A549 (cell line): ENCODE measurements around the gene TMEM107. TPM values are rescaled to one million over a fixed set of nuclear protein-coding genes. Genes with fewer than 3 reads are reported as not detected.

Experiments used
- ATAC-seq, 2 experiments: fragments of 200-7000 bp in 1 of 2; fragments of >200 bp in 1 of 2; cut with Nextera tagmentation in 1 of 2; cut with Tn5 transposase in 1 of 2; 3 replicates each; pipeline versions ENCODE4 v1.8.0 to v1.9.1; 2018 to 2020; ENCODE audit warnings: mild to moderate bottlenecking in 1 of 2, moderate library complexity in 1 of 2
- CTCF ChIA-PET: fragments of 300-600 bp; sonication (Branson Sonifier 250); formaldehyde crosslinking; extraction: SDS; loops from one replicate; lab custom pipeline; 2021; ENCODE audit warnings: antibody characterized with exemption, inconsistent platforms; lab: Yijun Ruan, JAX
- POLR2A ChIA-PET: fragments of 350-600 bp; formaldehyde crosslinking; extraction: SDS; loops from one replicate; lab custom pipeline; 2021; ENCODE audit warnings: antibody characterized with exemption, inconsistent platforms; lab: Yijun Ruan, JAX
- DNase-seq, 2 experiments: peaks; one replicate each; pipeline versions ENCODE4 v3.0.0 to v3.0.0-alpha.2; 2011 to 2016; ENCODE audit warnings: low read depth in 1 of 2, low spot score in 1 of 2
- FAIRE-seq: peaks from 2 replicates; lab custom pipeline; 2011; peaks lifted over from hg19 to GRCh38; lab: Jason Lieb, UNC
- H3K27ac ChIP-seq, 2 experiments: fragments of >200 bp; sonication (Bioruptor Twin); formaldehyde crosslinking; 3 replicates each; pipeline ENCODE4 v1.5.1; 2016 to 2017
- H3K4me1 ChIP-seq: fragments of >200 bp; sonication (Bioruptor Twin); formaldehyde crosslinking; 3 replicates; pipeline ENCODE4 v1.6.1; 2016
- H3K4me2 ChIP-seq: fragments of >200 bp; sonication (Bioruptor Twin); formaldehyde crosslinking; 3 replicates; pipeline ENCODE4 v1.6.1; 2016
- H3K4me3 ChIP-seq: fragments of >200 bp; sonication (Bioruptor Twin); formaldehyde crosslinking; 3 replicates; pipeline ENCODE4 v1.5.1; 2016
- H3K9me3 ChIP-seq: fragments of >200 bp; sonication (Bioruptor Twin); formaldehyde crosslinking; 3 replicates; pipeline ENCODE4 v1.6.1; 2016
- CBX2 ChIP-seq: fragments of 200-600 bp; sonication (generic); IDR thresholded peaks from 2 replicates; pipeline ENCODE4 v1.6.1; 2016; ENCODE audit warnings: low read depth, mild to moderate bottlenecking, borderline replicate concordance
- CBX8 ChIP-seq: fragments of 200-600 bp; sonication (generic); IDR thresholded peaks from 2 replicates; pipeline ENCODE4 v1.6.1; 2016
- CHD2 ChIP-seq: fragments of 150-350 bp; IDR thresholded peaks from 2 replicates; pipeline ENCODE4 v1.6.1; 2014; ENCODE audit warnings: low read length; ENCODE audit not compliant: partially characterized antibody
- CHD4 ChIP-seq: fragments of 200-600 bp; sonication (generic); IDR thresholded peaks from 2 replicates; pipeline ENCODE4 v1.6.1; 2016; ENCODE audit warnings: antibody characterized with exemption, mild to moderate bottlenecking, borderline replicate concordance
- EHF ChIP-seq: fragments of 250-450 bp; sonication (Bioruptor Pico); IDR thresholded peaks from 2 replicates; pipeline ENCODE4 v1.5.0; 2020; ENCODE audit warnings: mild to moderate bottlenecking
- FOSB ChIP-seq: fragments of 250-450 bp; sonication (Bioruptor Pico); IDR thresholded peaks from 2 replicates; pipeline ENCODE4 v1.5.0; 2020; ENCODE audit warnings: mild to moderate bottlenecking, moderate library complexity
- FOXS1 ChIP-seq: fragments of 250-450 bp; sonication (Bioruptor Pico); IDR thresholded peaks from 2 replicates; pipeline ENCODE4 v1.5.0; 2020; ENCODE audit warnings: mild to moderate bottlenecking, moderate library complexity
- HDAC2 ChIP-seq: fragments of 200-600 bp; sonication (generic); IDR thresholded peaks from 2 replicates; pipeline ENCODE4 v1.6.1; 2016
- HES2 ChIP-seq: fragments of >200 bp; sonication (Bioruptor Twin); formaldehyde crosslinking; IDR thresholded peaks from 2 replicates; pipeline ENCODE4 v1.6.1; 2016
- HEYL ChIP-seq: fragments of 250-450 bp; sonication (Bioruptor Pico); IDR thresholded peaks from 2 replicates; pipeline ENCODE4 v1.8.0; 2021; ENCODE audit warnings: mild to moderate bottlenecking, moderate library complexity
- HMGXB4 ChIP-seq: fragments of 250-450 bp; sonication (Bioruptor Pico); IDR thresholded peaks from 2 replicates; pipeline ENCODE4 v1.5.0; 2021; ENCODE audit warnings: mild to moderate bottlenecking, moderate library complexity, borderline replicate concordance
- HOXA7 ChIP-seq: fragments of 250-450 bp; sonication (Bioruptor Pico); IDR thresholded peaks from 2 replicates; pipeline ENCODE4 v1.5.0; 2020; ENCODE audit warnings: mild to moderate bottlenecking, moderate library complexity
- HOXB13 ChIP-seq: fragments of 250-450 bp; sonication (Bioruptor Pico); IDR thresholded peaks from 2 replicates; pipeline ENCODE4 v1.5.0; 2020; ENCODE audit warnings: low read depth, mild to moderate bottlenecking, moderate library complexity
- HOXB5 ChIP-seq: fragments of 250-450 bp; sonication (Bioruptor Pico); IDR thresholded peaks from 2 replicates; pipeline ENCODE4 v1.5.0; 2020; ENCODE audit warnings: mild to moderate bottlenecking, moderate library complexity
- JUN ChIP-seq, 2 experiments: fragments of >200 bp; sonication (Bioruptor Twin); formaldehyde crosslinking; IDR thresholded peaks; 2 replicates in 1 of 2; 3 replicates in 1 of 2; pipeline ENCODE4 v1.6.1; 2016 to 2017
- JUNB ChIP-seq: fragments of >200 bp; sonication (Bioruptor Twin); formaldehyde crosslinking; IDR thresholded peaks from 2 replicates; pipeline ENCODE4 v1.6.1; 2016
- KDM1A ChIP-seq: fragments of 200-600 bp; sonication (generic); IDR thresholded peaks from 2 replicates; pipeline ENCODE4 v1.6.1; 2016; ENCODE audit warnings: low read depth, mild to moderate bottlenecking
- KDM5A ChIP-seq: fragments of 200-600 bp; sonication (generic); IDR thresholded peaks from 2 replicates; pipeline ENCODE4 v1.6.1; 2016; ENCODE audit warnings: antibody characterized with exemption, mild to moderate bottlenecking
- MAFK ChIP-seq: fragments of 450-650 bp; IDR thresholded peaks from 2 replicates; pipeline ENCODE4 v1.6.1; 2014; ENCODE audit not compliant: partially characterized antibody
- PHF8 ChIP-seq: fragments of 200-600 bp; sonication (generic); IDR thresholded peaks from 2 replicates; pipeline ENCODE4 v1.6.1; 2016; ENCODE audit warnings: low read depth, mild to moderate bottlenecking, antibody characterized with exemption, moderate library complexity, borderline replicate concordance
- POLR2A ChIP-seq: IDR thresholded peaks from 2 replicates; pipeline ENCODE4 v1.6.1; 2012; ENCODE audit warnings: mild to moderate bottlenecking, low read length
- REST ChIP-seq: fragments of 200-600 bp; sonication (generic); IDR thresholded peaks from 2 replicates; pipeline ENCODE4 v1.6.1; 2016; ENCODE audit warnings: antibody characterized with exemption, mild to moderate bottlenecking, moderate library complexity
- RNF2 ChIP-seq: fragments of 200-600 bp; sonication (generic); IDR thresholded peaks from 2 replicates; pipeline ENCODE4 v1.6.1; 2016; ENCODE audit warnings: low read depth, mild to moderate bottlenecking, antibody characterized with exemption, moderate library complexity, borderline replicate concordance
- SMC3 ChIP-seq: fragments of >200 bp; sonication (Bioruptor Twin); formaldehyde crosslinking; IDR thresholded peaks from 3 replicates; pipeline ENCODE4 v1.6.1; 2018; ENCODE audit warnings: inconsistent platforms
- SREBF2 ChIP-seq: fragments of 450-650 bp; IDR thresholded peaks from 2 replicates; pipeline ENCODE4 v1.6.1; 2014; ENCODE audit warnings: mild to moderate bottlenecking, moderate library complexity
- USF2 ChIP-seq: fragments of 450-650 bp; IDR thresholded peaks from 2 replicates; pipeline ENCODE4 v1.6.1; 2014; ENCODE audit warnings: antibody characterized with exemption
- WGBS: methylation state at CpG from one replicate; pipeline ENCODE4 v1.1.6; 2017; ENCODE audit errors: missing lambda C conversion rate; 5-methylcytosine and 5-hydroxymethylcytosine counted together
- polyA plus RNA-seq, 4 experiments: library from polyadenylated mRNA; depleted of rRNA in 3 of 4; stranded (reverse); fragments of >200 nt; fragmentation: RNase III in 1 of 4; extraction: RNeasy Plus Mini Kit Qiagen cat#74134 plus additional on column Dnase treatment in 1 of 4; gene quantifications; 2 replicates in 3 of 4; 3 replicates in 1 of 4; pipeline ENCODE4 v1.2.3, GENCODE V29; 2011 to 2017

The TMEM107 gene
- polyA plus RNA-seq, 2 of the 4 experiments (the other 2 are of a cell fraction): 17.0 to 22.8 TPM

- peak overlapping the region; percentile 90 for H3K4me2 ChIP-seq
- H3K27ac ChIP-seq: peak overlapping the region; percentile 75 to 94
- POLR2A ChIA-PET: interaction anchor here (0.8 to 4.0 kb wide), 9 partner anchors 10 to 109 kb away, joined by 3 to 45 read pairs (median 7); partner anchors contain the start of genes CTC1 and TMEM107
- peaks cover 22% of the 10 kb centered on the region for H3K4me1 ChIP-seq
- 1% methylated on average over 23 of the region's 23 CpGs for WGBS
- TF ChIP-seq KDM1A: 0 out of 2 replicates have a peak, but pooled peaks have one; percentile 5
- TF ChIP-seq HEYL (CRISPR knock-in tag): 0 out of 2 replicates have a peak, but pooled peaks have one; percentile 34
- TF ChIP-seq REST: peak; percentile 12; the same call in 1 of the 2 replicates
- TF ChIP-seq SMC3: no peak
- TF ChIP-seq HMGXB4 (CRISPR knock-in tag): peak; percentile 99
- TF ChIP-seq JUN (IDR thresholded peaks at IDR 0.05): 0 out of 5 replicates have a peak, but pooled peaks of 1 of the 2 experiments have one; percentile 2
- no peak for TF ChIP-seq FOSB
- TF ChIP-seq CHD4: peak; percentile 37; the same call in 1 of the 2 replicates
- peak; percentile 36; the same call in 1 of the 2 replicates for TF ChIP-seq HOXB5 (CRISPR knock-in tag)
- no peak for TF ChIP-seq HOXA7
- CTCF ChIA-PET: interaction anchor here (0.6 to 11.3 kb wide), 10 partner anchors 9 to 148 kb away, joined by 3 to 164 read pairs (median 20); partner anchors contain the start of genes ALOXE3, AURKB and TMEM107
- H3K4me3 ChIP-seq: peak overlapping the region; percentile 59
- H3K9me3 ChIP-seq: no peaks in the 10 kb centered on the region
- FAIRE-seq: no peak
- DNase-seq: no peak
- ATAC-seq: no peak; a peak in 2 of 6 replicates
Measured at GRCh38 chr17:8186446-8186786, 10.2 kb upstream of the TMEM107 start.

- H3K9me3 ChIP-seq: no peaks in the 10 kb centered on the region
- peaks cover 20% of the 10 kb centered on the region for H3K4me1 ChIP-seq
- H3K4me3 ChIP-seq: peak overlapping the region; percentile 59
- under 1% methylated on average over 36 of the region's 44 CpGs for WGBS
- H3K27ac ChIP-seq: peak overlapping the region; percentile 75 to 94
- DNase-seq (peak; percentile 77 to 88), ATAC-seq (peak; percentile 10 to 17; a peak in 5 of 6 replicates), FAIRE-seq (no peak)
- CTCF ChIA-PET: interaction anchor here (0.6 to 11.3 kb wide), 13 partner anchors 9 to 148 kb away, joined by 3 to 164 read pairs (median 8); partner anchors contain the start of genes ALOXE3, AURKB and TMEM107
- POLR2A ChIA-PET: interaction anchor here (0.6 to 4.0 kb wide), 10 partner anchors 9 to 686 kb away, joined by 3 to 45 read pairs (median 6); partner anchors contain the start of genes CTC1 and TMEM107
- H3K4me2 ChIP-seq: peak overlapping the region; percentile 90
- TF ChIP-seq JUNB (no peak), SREBF2 (peak; percentile 96), KDM5A (no peak), HES2 (no peak), HMGXB4 (CRISPR knock-in tag) (no peak; the same call in 1 of the 2 replicates), CBX8 (no peak), RNF2 (no peak), PHF8 (0 out of 2 replicates have a peak, but pooled peaks have one; percentile 20), EHF (CRISPR knock-in tag) (no peak), CBX2 (no peak), FOXS1 (CRISPR knock-in tag) (no peak), CHD2 (no peak), HDAC2 (no peak), POLR2A (no peak), HOXB13 (CRISPR knock-in tag) (no peak), HOXB5 (CRISPR knock-in tag) (no peak), USF2 (no peak), MAFK (no peak)
Measured at GRCh38 chr17:8185582-8186445, 9.6 kb upstream of the TMEM107 start.
